Measurements from ENCODE around the gene OTX2.

OTX2 gene

DNA sequence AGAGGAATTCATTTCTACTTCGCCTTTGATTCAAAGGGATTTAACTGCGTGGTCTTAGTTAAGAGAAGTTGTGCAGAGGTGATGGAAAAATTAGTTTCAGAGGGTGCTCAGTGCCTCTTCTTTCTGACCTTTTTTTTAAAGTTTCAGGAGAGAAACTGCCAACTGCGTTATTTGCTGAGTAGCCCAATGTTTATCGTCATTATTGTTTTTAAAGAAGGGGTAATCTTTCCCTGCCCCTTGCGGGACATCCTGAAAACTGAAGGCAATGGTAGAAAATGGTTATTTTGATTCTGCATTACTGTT is 11.0 kb downstream of the OTX2 start:
- no peak overlapping the region for H3K4me3 ChIP-seq (ENCODE audit: low read depth, low read length)
- TF ChIP-seq, protein P1, sequence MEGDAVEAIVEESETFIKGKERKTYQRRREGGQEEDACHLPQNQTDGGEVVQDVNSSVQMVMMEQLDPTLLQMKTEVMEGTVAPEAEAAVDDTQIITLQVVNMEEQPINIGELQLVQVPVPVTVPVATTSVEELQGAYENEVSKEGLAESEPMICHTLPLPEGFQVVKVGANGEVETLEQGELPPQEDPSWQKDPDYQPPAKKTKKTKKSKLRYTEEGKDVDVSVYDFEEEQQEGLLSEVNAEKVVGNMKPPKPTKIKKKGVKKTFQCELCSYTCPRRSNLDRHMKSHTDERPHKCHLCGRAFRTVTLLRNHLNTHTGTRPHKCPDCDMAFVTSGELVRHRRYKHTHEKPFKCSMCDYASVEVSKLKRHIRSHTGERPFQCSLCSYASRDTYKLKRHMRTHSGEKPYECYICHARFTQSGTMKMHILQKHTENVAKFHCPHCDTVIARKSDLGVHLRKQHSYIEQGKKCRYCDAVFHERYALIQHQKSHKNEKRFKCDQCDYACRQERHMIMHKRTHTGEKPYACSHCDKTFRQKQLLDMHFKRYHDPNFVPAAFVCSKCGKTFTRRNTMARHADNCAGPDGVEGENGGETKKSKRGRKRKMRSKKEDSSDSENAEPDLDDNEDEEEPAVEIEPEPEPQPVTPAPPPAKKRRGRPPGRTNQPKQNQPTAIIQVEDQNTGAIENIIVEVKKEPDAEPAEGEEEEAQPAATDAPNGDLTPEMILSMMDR (IDR thresholded peaks at IDR 0.05; ENCODE audit: low read depth, low read length): no peak

DNA sequence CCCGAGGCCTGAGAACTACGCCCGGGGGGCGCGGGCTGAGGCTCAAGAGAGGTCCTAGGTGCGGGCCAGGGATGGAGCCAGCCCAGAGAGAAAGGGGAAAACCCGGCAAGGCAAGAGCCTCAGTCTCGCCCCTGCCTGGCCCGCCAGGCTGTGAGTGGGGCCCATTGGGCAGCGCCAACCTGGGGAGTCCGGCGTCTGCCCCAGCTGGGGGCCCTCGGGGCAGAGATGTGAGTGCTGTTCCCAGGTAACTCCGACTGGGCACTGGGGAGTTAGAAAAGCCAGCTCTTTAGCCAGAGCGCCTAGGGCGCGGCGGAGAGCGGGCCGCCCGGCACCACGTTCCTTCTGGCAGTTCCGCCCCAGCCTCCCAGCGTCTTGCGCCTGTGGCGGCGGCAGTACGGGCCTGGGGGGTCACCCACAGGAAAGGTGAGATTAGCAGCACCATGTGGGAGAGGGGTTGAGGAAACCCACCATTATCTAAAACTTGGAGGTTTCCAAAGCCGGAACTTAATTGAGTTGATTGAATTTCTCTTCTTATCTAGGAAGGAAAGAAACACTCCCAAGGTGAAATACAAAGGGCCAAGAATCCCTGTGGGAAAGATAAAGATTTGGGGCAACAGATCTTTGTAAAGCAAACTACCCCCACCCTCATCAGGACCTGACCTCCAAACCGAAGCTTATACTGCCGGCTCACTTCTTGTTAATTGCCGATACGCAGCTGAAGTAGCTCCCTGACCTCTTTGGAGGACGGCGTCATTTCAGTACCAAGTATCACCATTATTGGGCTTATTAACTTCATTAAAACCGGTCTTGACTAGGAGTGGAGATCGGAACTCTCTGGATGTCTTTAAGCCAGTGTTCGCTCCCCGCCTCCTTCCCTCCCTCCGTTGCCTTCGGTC is 11.6 kb downstream of the OTX2 start:
- TF ChIP-seq, protein P1 (IDR thresholded peaks at IDR 0.05; ENCODE audit: low read depth, low read length): no peak
- no peak overlapping the region for H3K4me3 ChIP-seq (ENCODE audit: low read depth, low read length)

DNA sequence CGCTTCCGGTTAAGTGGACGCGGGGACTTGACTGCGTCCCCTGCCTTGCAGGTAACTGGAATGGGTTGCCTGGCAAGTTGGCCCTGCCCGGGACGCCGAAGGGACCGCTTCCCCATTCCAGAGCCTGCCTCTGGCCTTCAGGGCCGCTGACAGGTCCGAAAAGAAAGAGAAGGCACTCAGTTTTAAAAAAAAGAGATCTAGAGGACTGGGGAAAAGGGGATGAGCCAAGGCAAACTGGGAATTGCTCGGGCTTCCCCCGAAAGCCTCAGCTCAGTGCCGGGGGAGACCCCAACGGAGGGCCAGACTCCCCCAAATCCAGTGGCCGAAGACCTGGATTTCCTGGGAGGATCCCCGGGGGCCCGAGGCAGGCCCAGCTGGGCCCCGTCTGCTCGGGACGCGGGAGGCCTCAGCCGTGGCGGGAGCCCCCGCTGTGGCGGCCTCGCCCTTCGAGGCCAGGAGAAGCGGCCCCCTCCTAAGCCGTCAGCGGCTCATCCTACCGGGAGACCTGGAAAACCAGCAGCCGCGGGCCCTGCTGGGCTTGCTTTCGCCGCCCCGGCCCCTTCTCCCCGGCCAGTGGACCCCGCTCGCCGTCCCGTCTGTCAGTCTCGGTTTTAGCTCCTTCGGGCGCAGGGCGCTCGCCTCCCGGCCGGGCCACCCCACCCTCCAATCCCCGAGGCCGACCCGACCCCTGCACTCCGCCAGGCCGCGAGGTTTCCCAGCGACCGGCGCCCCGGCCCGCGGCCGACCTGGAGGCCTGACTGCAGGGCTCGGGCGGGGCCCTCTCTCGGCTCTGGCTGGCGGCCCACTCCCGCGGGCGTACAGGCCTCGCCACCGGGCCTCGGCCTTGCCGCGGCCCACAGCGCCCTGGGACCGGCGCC is 12.5 kb downstream of the OTX2 start:
- no peak overlapping the region for H3K4me3 ChIP-seq (ENCODE audit: low read depth, low read length)
- TF ChIP-seq, protein P1 (IDR thresholded peaks at IDR 0.05; ENCODE audit: low read depth, low read length): no peak

DNA sequence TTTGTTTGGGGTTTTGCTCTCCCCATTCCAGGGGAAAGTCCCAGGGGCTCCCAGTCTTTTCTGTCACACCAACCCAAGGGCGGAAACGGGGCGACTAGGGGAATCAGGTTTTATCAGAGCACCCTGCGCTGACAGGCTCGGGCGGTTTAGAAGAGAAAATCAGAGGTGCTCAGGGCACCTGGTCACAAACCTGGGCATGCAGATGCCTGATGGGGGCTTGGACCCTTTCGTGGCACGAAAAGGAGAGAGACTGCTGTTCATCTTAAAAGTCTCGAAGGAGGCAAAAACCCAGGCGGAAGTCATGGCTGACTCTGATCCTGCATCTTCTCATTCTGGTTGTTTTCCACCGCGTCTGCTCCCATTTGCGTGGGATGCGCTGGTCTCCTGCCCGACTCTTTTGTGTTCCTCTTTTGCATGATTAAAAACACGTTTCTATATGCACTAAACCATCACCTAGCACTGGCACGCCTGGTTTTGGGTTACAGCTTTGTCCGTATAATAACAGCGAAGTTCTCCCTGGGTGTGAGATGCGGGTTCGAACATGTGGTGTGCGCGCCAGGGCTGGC is 13.2 kb downstream of the OTX2 start:
- TF ChIP-seq, protein P1 (IDR thresholded peaks at IDR 0.05; ENCODE audit: low read depth, low read length): no peak
- H3K4me3 ChIP-seq (ENCODE audit: low read depth, low read length): no peak overlapping the region

DNA sequence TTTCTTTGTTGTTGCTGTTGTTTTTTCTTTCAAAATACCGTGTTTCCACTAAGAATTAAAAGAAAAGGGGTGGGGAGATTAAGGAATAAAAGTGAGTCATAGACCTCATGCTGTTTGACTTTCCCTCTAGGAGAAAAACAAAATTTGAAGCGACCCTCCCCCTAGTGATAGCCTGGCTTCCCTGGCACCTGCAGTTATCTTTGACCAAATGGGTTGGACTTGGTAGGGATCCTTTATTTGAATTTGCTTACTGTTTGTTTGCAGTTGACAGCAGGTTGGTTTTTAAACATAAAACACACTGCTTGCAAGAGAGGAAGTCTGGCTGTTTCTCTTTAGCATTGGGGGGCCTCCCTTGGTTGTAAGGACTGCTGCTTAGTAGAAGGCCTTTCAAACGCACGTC is 14.0 kb downstream of the OTX2 start:
- H3K4me3 ChIP-seq (ENCODE audit: low read depth, low read length): no peak overlapping the region
- TF ChIP-seq, protein P1 (IDR thresholded peaks at IDR 0.05; ENCODE audit: low read depth, low read length): no peak

DNA sequence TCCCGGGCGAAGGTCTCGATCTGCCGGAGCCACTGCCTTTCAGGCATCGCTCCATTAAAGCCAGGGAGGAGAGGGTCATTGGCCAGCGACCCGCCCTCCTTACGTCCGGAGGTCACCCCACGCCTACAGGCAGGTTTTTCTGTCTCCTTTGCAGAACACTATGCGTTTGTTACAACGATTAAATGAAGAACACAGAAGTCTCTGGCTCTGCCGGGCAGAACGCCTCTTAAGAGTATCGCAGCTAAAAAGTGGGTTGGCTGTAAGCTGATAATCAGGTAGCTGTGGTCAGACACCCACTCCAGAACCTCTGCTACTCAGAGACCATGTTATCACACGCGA is 15.0 kb downstream of the OTX2 start:
- H3K4me3 ChIP-seq (ENCODE audit: low read depth, low read length): no peak overlapping the region
- TF ChIP-seq, protein P1 (IDR thresholded peaks at IDR 0.05; ENCODE audit: low read depth, low read length): no peak
